ENCODE measurements around the gene DLG2.
"Not testable (repeated sequence)": the region's sequence is repeated elsewhere in the genome, so short reads cannot be mapped to it uniquely, and the experiment has no call there.

- not testable (repeated sequence) for TF ChIP-seq CTCF (IDR thresholded peaks at IDR 0.05; ENCODE audit: low read depth, low read length); EZH2phosphoT487 (IDR thresholded peaks at IDR 0.05; ENCODE audit: low read depth)
These were observed 44.0 kb upstream of the DLG2 start for GRCh38 chr11:85670949-85671663.
